Endothelial cell of umbilical vein (primary cell): ENCODE measurements around the gene OVOL3. TPM values are rescaled to one million over a fixed set of nuclear protein-coding genes. Genes with fewer than 3 reads are reported as not detected.

Experiments
- BruUV-seq: library from RNA; stranded (reverse); fragments of 400-500 nt; replicated peaks from 2 replicates; lab custom pipeline; 2021; lab: Mats Ljungman, UMichigan
- CTCF ChIA-PET: fragments of 300-600, 350-600 bp; sonication (Branson Sonifier 250); formaldehyde crosslinking; loops from one replicate; lab custom pipeline; 2021; ENCODE audit warnings: antibody characterized with exemption, inconsistent platforms; lab: Charles Lee
- POLR2A ChIA-PET: fragments of 300-600, 350-600 bp; sonication (Branson Sonifier 250); formaldehyde crosslinking; loops from one replicate; lab custom pipeline; 2021; ENCODE audit warnings: antibody characterized with exemption, inconsistent platforms; lab: Charles Lee
- DNase-seq: peaks from one replicate; pipeline ENCODE4 v3.0.0-alpha.2; 2011; ENCODE audit warnings: low read depth, low spot score
- FAIRE-seq: peaks from 2 replicates; lab custom pipeline; 2011; peaks lifted over from hg19 to GRCh38; lab: Jason Lieb, UNC
- H2AFZ ChIP-seq: 2 replicates; pipeline ENCODE4 v1.6.0; 2012; ENCODE audit warnings: low read depth, low read length, control low read depth, inconsistent platforms
- H3K27ac ChIP-seq: 2 replicates; pipeline ENCODE4 v1.5.1; 2011; ENCODE audit warnings: low read depth, mild to moderate bottlenecking, control low read depth, low read length, moderate library complexity; ENCODE audit not compliant: insufficient read depth
- H3K27me3 ChIP-seq, 2 experiments: 2 replicates each; pipeline versions ENCODE4 v1.6.0 to v1.6.1; 2011; ENCODE audit warnings: low read length in 2 of 2, mixed read lengths in 1 of 2; ENCODE audit not compliant: control insufficient read depth in 2 of 2, insufficient read depth in 2 of 2
- H3K36me3 ChIP-seq, 2 experiments: 2 replicates in 1 of 2; 3 replicates in 1 of 2; pipeline ENCODE4 v1.5.1; 2011; ENCODE audit warnings: low read length in 2 of 2, mild to moderate bottlenecking in 1 of 2, moderate library complexity in 1 of 2; ENCODE audit not compliant: control insufficient read depth in 2 of 2, insufficient read depth in 2 of 2; ENCODE audit errors: extremely low read depth in 1 of 2
- H3K4me1 ChIP-seq: 3 replicates; pipeline ENCODE4 v1.5.1; 2011; ENCODE audit warnings: mild to moderate bottlenecking, low read length; ENCODE audit not compliant: control insufficient read depth, insufficient read depth; ENCODE audit errors: extremely low read depth
- H3K4me2 ChIP-seq: 2 replicates; pipeline ENCODE4 v1.6.1; 2011; ENCODE audit warnings: low read length, control low read depth, mixed read lengths; ENCODE audit not compliant: insufficient read depth
- H3K4me3 ChIP-seq, 3 experiments: fragments of 200-600 bp in 1 of 3; sonication (generic), shearing (Covaris generic) in 1 of 3; replicated peaks in 1 of 3; 2 replicates each; pipeline ENCODE4 v1.5.1; 2011 to 2016; ENCODE audit warnings: control low read depth in 3 of 3, low read length in 3 of 3, mild to moderate bottlenecking in 2 of 3, inconsistent platforms in 1 of 3, low read depth in 1 of 3, moderate library complexity in 1 of 3; ENCODE audit not compliant: insufficient read depth in 1 of 3
- H3K79me2 ChIP-seq: 2 replicates; pipeline ENCODE4 v1.6.0; 2012; ENCODE audit warnings: low read length, inconsistent platforms; ENCODE audit not compliant: control insufficient read depth, insufficient read depth
- H3K9ac ChIP-seq: replicated peaks from 2 replicates; pipeline ENCODE3; 2011; ENCODE audit warnings: low read length, control low read depth; ENCODE audit not compliant: insufficient read depth; ENCODE audit errors: extremely low read depth
- H3K9me1 ChIP-seq: replicated peaks from 3 replicates; pipeline ENCODE4 v1.6.0; 2011; ENCODE audit warnings: mild to moderate bottlenecking, low read length; ENCODE audit not compliant: control insufficient read depth, insufficient read depth; ENCODE audit errors: extremely low read depth
- H3K9me3 ChIP-seq: replicated peaks from 2 replicates; pipeline ENCODE4 v1.5.1; 2012; ENCODE audit warnings: low read length, inconsistent platforms; ENCODE audit not compliant: control insufficient read depth, insufficient read depth
- H4K20me1 ChIP-seq: replicated peaks from 2 replicates; pipeline ENCODE3; 2011; ENCODE audit warnings: mild to moderate bottlenecking, low read length; ENCODE audit not compliant: control insufficient read depth, insufficient read depth; ENCODE audit errors: extremely low read depth
- EZH2 ChIP-seq: IDR thresholded peaks from 2 replicates; pipeline ENCODE4 v1.6.1; 2012; ENCODE audit warnings: borderline replicate concordance, low read depth, mild to moderate bottlenecking, moderate library complexity, low read length, inconsistent platforms; ENCODE audit not compliant: severe bottlenecking
- FOS ChIP-seq: IDR thresholded peaks from 2 replicates; pipeline ENCODE4 v1.6.1; 2011; ENCODE audit warnings: mild to moderate bottlenecking, low read length, moderate library complexity, borderline replicate concordance; ENCODE audit not compliant: insufficient read depth
- GATA2 ChIP-seq: IDR thresholded peaks from 2 replicates; pipeline ENCODE4 v1.7.0; 2011; ENCODE audit warnings: low read depth, mild to moderate bottlenecking, moderate library complexity, mixed read lengths, low read length; ENCODE audit not compliant: insufficient read length, insufficient read depth
- JUN ChIP-seq: IDR thresholded peaks from 2 replicates; pipeline ENCODE4 v1.6.1; 2011; ENCODE audit warnings: borderline replicate concordance, low read depth; ENCODE audit not compliant: insufficient read length, insufficient read depth
- MYC ChIP-seq: IDR thresholded peaks from one replicate; pipeline ENCODE4 v1.6.1; 2011; ENCODE audit warnings: mild to moderate bottlenecking, low read depth, low read length
- POLR2A ChIP-seq: IDR thresholded peaks from 2 replicates; pipeline ENCODE4 v1.6.1; 2012; ENCODE audit warnings: low read depth, mild to moderate bottlenecking, control low read depth, low read length
- POLR2AphosphoS5 ChIP-seq: IDR thresholded peaks from 2 replicates; pipeline ENCODE4 v1.6.1; 2012; ENCODE audit warnings: low read depth, mild to moderate bottlenecking, control low read depth, low read length, moderate library complexity; ENCODE audit not compliant: insufficient read depth
- dilution Hi-C: fragments of 300-500 bp; cut with MboI; formaldehyde crosslinking; loops from one replicate; pipeline ENCODE4 v1.15.0; 2019; ENCODE audit warnings: low sequenced_read_pairs; ENCODE audit not compliant: extremely low pct_ligation_motif_present
- intact Hi-C: fragments of 100-400 bp; cut with micrococcal nuclease; formaldehyde crosslinking; loops from one replicate; pipeline ENCODE4 v1.10.0; 2022
- polyA plus RNA-seq, 4 experiments: library from polyadenylated mRNA; depleted of rRNA in 3 of 4; stranded (reverse) in 3 of 4; unstranded in 1 of 4; fragments of >200 nt; gene quantifications; 2 replicates each; pipeline versions ENCODE4 v1.2.1 to v1.2.3, GENCODE V29; 2011 to 2012; ENCODE audit warnings: missing spikeins in 1 of 4
- total RNA-seq: library from RNA; stranded (reverse); gene quantifications from 2 replicates; pipeline ENCODE4 v1.2.3, GENCODE V29; 2021
- TF ChIP-seq, protein P1 (sequence below), 2 donors: IDR thresholded peaks; 1 replicate in 1 of 2; 2 replicates in 1 of 2; pipeline ENCODE4 v1.5.1; 2011; ENCODE audit warnings: low read length in 2 of 2, mild to moderate bottlenecking in 2 of 2, moderate library complexity in 2 of 2, control low read depth in 1 of 2, inconsistent platforms in 1 of 2, low read depth in 1 of 2; ENCODE audit not compliant: insufficient read depth in 1 of 2; ENCODE audit errors: extremely low read depth in 1 of 2
- TF ChIP-seq, protein P2 (sequence below): IDR thresholded peaks from 2 replicates; pipeline ENCODE4 v1.6.1; 2011; ENCODE audit not compliant: insufficient read depth, insufficient read length

OVOL3 gene
- total and polyA plus RNA-seq, 2 donors (not counting 3 experiments of a cell fraction or from before 2014, with no cell fraction given), result not detected

DNA sequence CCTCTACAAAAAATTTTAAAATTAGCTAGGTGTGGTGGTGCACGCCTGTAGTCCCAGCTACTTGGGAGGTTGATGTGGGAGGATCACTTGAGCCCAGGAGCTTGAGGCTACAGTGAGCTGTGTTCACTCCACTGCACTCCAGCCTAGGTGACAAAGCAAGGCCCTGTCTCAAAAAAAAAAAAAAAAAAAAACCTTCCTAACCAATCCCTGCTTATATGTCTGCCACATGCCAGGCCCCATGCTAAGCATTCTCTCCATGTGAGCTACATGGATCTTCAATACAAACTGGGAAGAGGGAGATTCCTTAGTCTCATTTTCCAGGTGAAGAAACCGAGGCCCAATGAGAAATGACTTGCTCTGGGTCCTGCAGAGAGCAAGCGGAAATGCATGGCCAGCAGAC is 2.3 kb upstream of the OVOL3 start:
- Histone ChIP-seq H3K27me3 (no peaks in the 10 kb centered on the region), H3K9me1 (no peaks in the 10 kb centered on the region), H3K4me2 (no peak overlapping the region), H2AFZ (no peak overlapping the region), H4K20me1 (no peaks in the 10 kb centered on the region), H3K4me3 (no peak overlapping the region), H3K79me2 (no peaks in the 10 kb centered on the region), H3K9ac (no peak overlapping the region), H3K36me3 (peaks cover 0 to 1% of the 10 kb centered on the region in 2 experiments), H3K9me3 (no peaks in the 10 kb centered on the region), H3K4me1 (peaks cover 1% of the 10 kb centered on the region), H3K27ac (no peak overlapping the region)
- ChIA-PET CTCF (no interaction called here), POLR2A (no interaction called here)
- FAIRE-seq, result no peak
- intact Hi-C loops, result no loop called here
- BruUV-seq, result no TSS peak
- DNase-seq, result no peak
- TF ChIP-seq EZH2, result no peak
- no peak for TF ChIP-seq POLR2AphosphoS5
- TF ChIP-seq, protein P1, sequence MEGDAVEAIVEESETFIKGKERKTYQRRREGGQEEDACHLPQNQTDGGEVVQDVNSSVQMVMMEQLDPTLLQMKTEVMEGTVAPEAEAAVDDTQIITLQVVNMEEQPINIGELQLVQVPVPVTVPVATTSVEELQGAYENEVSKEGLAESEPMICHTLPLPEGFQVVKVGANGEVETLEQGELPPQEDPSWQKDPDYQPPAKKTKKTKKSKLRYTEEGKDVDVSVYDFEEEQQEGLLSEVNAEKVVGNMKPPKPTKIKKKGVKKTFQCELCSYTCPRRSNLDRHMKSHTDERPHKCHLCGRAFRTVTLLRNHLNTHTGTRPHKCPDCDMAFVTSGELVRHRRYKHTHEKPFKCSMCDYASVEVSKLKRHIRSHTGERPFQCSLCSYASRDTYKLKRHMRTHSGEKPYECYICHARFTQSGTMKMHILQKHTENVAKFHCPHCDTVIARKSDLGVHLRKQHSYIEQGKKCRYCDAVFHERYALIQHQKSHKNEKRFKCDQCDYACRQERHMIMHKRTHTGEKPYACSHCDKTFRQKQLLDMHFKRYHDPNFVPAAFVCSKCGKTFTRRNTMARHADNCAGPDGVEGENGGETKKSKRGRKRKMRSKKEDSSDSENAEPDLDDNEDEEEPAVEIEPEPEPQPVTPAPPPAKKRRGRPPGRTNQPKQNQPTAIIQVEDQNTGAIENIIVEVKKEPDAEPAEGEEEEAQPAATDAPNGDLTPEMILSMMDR (IDR thresholded peaks at IDR 0.05; ENCODE audit: extremely low read depth in 1 of 2, insufficient read depth in 1 of 2, low read depth in 1 of 2, low read length in 2 of 2), result no peak
- no peak for TF ChIP-seq POLR2A
- TF ChIP-seq JUN, result no peak
- TF ChIP-seq GATA2, result no peak
- TF ChIP-seq MYC, result no peak
- no peak for TF ChIP-seq FOS
- TF ChIP-seq, protein P2, sequence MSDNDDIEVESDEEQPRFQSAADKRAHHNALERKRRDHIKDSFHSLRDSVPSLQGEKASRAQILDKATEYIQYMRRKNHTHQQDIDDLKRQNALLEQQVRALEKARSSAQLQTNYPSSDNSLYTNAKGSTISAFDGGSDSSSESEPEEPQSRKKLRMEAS, result no peak
- dilution Hi-C loops, result no loop called here
